Thyroid gland (tissue), 4 donors: ENCODE measurements around the gene BLVRB. TPM values are rescaled to one million over a fixed set of nuclear protein-coding genes. Genes with fewer than 3 reads are reported as not detected.

Source experiments
- DNase-seq, 2 donors: peaks; one replicate each; pipeline ENCODE4 v3.0.0-alpha.2; 2019
- H3K27ac ChIP-seq, 3 donors: fragments of 200-600 bp; sonication (generic); 1 replicate in 2 of 3; 2 replicates in 1 of 3; pipeline ENCODE4 v1.5.1; 2016 to 2019; ENCODE audit warnings: mild to moderate bottlenecking in 1 of 3, moderate library complexity in 1 of 3
- H3K27me3 ChIP-seq: fragments of 200-600 bp; sonication (generic); one replicate; pipeline ENCODE4 v1.5.1; 2019
- H3K36me3 ChIP-seq, 2 donors: fragments of 200-600 bp; sonication (generic); one replicate each; pipeline ENCODE4 v1.5.1; 2016 to 2019
- H3K4me1 ChIP-seq, 2 donors: fragments of 200-600 bp; sonication (generic); one replicate each; pipeline ENCODE4 v1.5.1; 2017 to 2019
- H3K4me3 ChIP-seq, 3 donors: fragments of 200-600 bp; sonication (generic); replicated peaks in 1 of 3; 1 replicate in 2 of 3; 2 replicates in 1 of 3; pipeline ENCODE4 v1.5.1; 2016; ENCODE audit warnings: mild to moderate bottlenecking in 1 of 3
- H3K9me3 ChIP-seq: fragments of 200-600 bp; sonication (generic); one replicate; pipeline ENCODE4 v1.5.1; 2017
- CTCF ChIP-seq, 6 experiments: fragments of 200-600 bp in 3 of 6; fragments of 450-650 bp in 3 of 6; sonication (generic) in 3 of 6; IDR thresholded peaks; one replicate each; pipeline ENCODE4 v1.5.1; 2016 to 2019; ENCODE audit warnings: antibody characterized with exemption in 6 of 6, mild to moderate bottlenecking in 2 of 6, inconsistent platforms in 1 of 6, moderate library complexity in 1 of 6
- POLR2A ChIP-seq, 2 donors: fragments of 450-650 bp; IDR thresholded peaks; one replicate each; pipeline ENCODE4 v1.6.1; 2017; ENCODE audit warnings: antibody characterized with exemption in 2 of 2, mild to moderate bottlenecking in 2 of 2, moderate library complexity in 1 of 2
- WGBS, 2 donors: methylation state at CpG; one replicate each; pipeline ENCODE4 v1.1.5; 2017; 5-methylcytosine and 5-hydroxymethylcytosine counted together
- intact Hi-C: fragments of 100-400 bp; cut with DNase I; formaldehyde crosslinking; loops from one replicate; pipeline ENCODE4 v1.15.1; 2023
- total RNA-seq, 4 donors: library from RNA; depleted of rRNA; stranded (reverse); fragments of >200 nt; gene quantifications; one replicate each; pipeline ENCODE4 v1.2.3, GENCODE V29; 2016

BLVRB gene
- total RNA-seq, 4 donors from 2014 or later, result 111 to 238 (median 205) TPM

- H3K27ac ChIP-seq, result peak overlapping the region; percentile 99 to 100 (median 99)
- H3K9me3 ChIP-seq, result no peaks in the 10 kb centered on the region
- H3K27me3 ChIP-seq, result no peaks in the 10 kb centered on the region
- TF ChIP-seq POLR2A (IDR thresholded peaks at IDR 0.05), result no peak
- TF ChIP-seq CTCF (IDR thresholded peaks at IDR 0.05), result no peak
- DNase-seq, result no peak
- 73 to 75% methylated on average over 16 of the region's 16 CpGs for WGBS, 2 donors
- peaks cover 9 to 10% of the 10 kb centered on the region in 2 donors for H3K36me3 ChIP-seq
- peaks cover 35 to 36% of the 10 kb centered on the region in 2 donors for H3K4me1 ChIP-seq
- intact Hi-C loops, result no loop called here
- peak overlapping the region in 1 of 3 donors; percentile 12 for H3K4me3 ChIP-seq
Observed at GRCh38 chr19:40421993-40422747, 43.4 kb downstream of the BLVRB start.

GRCh38 chr19:40420766-40421765, 44.5 kb downstream of the BLVRB start:
- intact Hi-C loops, result no loop called here
- no peaks in the 10 kb centered on the region for H3K9me3 ChIP-seq
- H3K36me3 ChIP-seq, result peaks cover 9 to 10% of the 10 kb centered on the region in 2 donors
- DNase-seq, result peak; percentile 97 to 98
- H3K4me3 ChIP-seq, result peak overlapping the region; percentile 37 to 59 (median 55)
- no peaks in the 10 kb centered on the region for H3K27me3 ChIP-seq
- H3K27ac ChIP-seq, result peak overlapping the region; percentile 99 to 100 (median 99)
- 1 to 3% methylated on average over 35 to 42 of the region's 56 CpGs for WGBS, 2 donors
- TF ChIP-seq POLR2A (IDR thresholded peaks at IDR 0.05), result peak; percentile 85 to 97
- peak; percentile 78 to 93 (median 90) for TF ChIP-seq CTCF (IDR thresholded peaks at IDR 0.05)
- H3K4me1 ChIP-seq, result peaks cover 35 to 42% of the 10 kb centered on the region in 2 donors

GRCh38 chr19:40420451-40420765, 45.1 kb downstream of the BLVRB start:
- no peaks in the 10 kb centered on the region for H3K9me3 ChIP-seq
- H3K27me3 ChIP-seq, result no peaks in the 10 kb centered on the region
- DNase-seq, result no peak
- H3K27ac ChIP-seq, result peak overlapping the region; percentile 99 to 100 (median 99)
- TF ChIP-seq POLR2A (IDR thresholded peaks at IDR 0.05) (no peak), CTCF (IDR thresholded peaks at IDR 0.05) (no peak)
- intact Hi-C loops, result no loop called here
- H3K4me3 ChIP-seq, result peak overlapping the region; percentile 37 to 59 (median 55)
- peaks cover 38 to 42% of the 10 kb centered on the region in 2 donors for H3K4me1 ChIP-seq
- H3K36me3 ChIP-seq, result peaks cover 9 to 10% of the 10 kb centered on the region in 2 donors
- WGBS, 2 donors, result 49 to 56% methylated on average over 14 of the region's 14 CpGs

- Histone ChIP-seq H3K4me1 (peaks cover 45 to 49% of the 10 kb centered on the region in 2 donors), H3K27me3 (no peaks in the 10 kb centered on the region), H3K27ac (no peak overlapping the region), H3K4me3 (no peak overlapping the region), H3K36me3 (peaks cover 9 to 10% of the 10 kb centered on the region in 2 donors), H3K9me3 (no peaks in the 10 kb centered on the region)
- intact Hi-C loops, result no loop called here
- 80 to 93% methylated on average over 5 of the region's 5 CpGs for WGBS, 2 donors
- no peak for DNase-seq
- TF ChIP-seq POLR2A (IDR thresholded peaks at IDR 0.05) (no peak), CTCF (IDR thresholded peaks at IDR 0.05) (no peak)
Observed at GRCh38 chr19:40419780-40420179, 45.8 kb downstream of the BLVRB start.
